D341Med (cell line): Measurements from ENCODE around the gene ACOX2.

Experiments
- DNase-seq: peaks from one replicate; pipeline ENCODE4 v3.0.0; 2012; ENCODE audit warnings: low spot score

Gene ACOX2

GRCh38 chr3:58508437-58508836 is 28.6 kb downstream of the ACOX2 start:
- no peak for DNase-seq

- no peak for DNase-seq
Observed at GRCh38 chr3:58507356-58508078, 29.5 kb downstream of the ACOX2 start.

- no peak for DNase-seq
Observed at GRCh38 chr3:58502872-58503271, 34.1 kb downstream of the ACOX2 start.

GRCh38 chr3:58497097-58497496 is 39.9 kb downstream of the ACOX2 start:
- DNase-seq = no peak

GRCh38 chr3:58496206-58496857 is 40.7 kb downstream of the ACOX2 start:
- DNase-seq = no peak

- DNase-seq = no peak
Observed at GRCh38 chr3:58495101-58495500, 41.9 kb downstream of the ACOX2 start.

- DNase-seq = no peak
Observed at GRCh38 chr3:58494107-58494506, 42.9 kb downstream of the ACOX2 start.

- DNase-seq = no peak
Observed at GRCh38 chr3:58492494-58492905, 44.5 kb downstream of the ACOX2 start.

GRCh38 chr3:58491506-58492402 is 45.2 kb downstream of the ACOX2 start, which contains the start of gene KCTD6:
Gene KCTD6 (plus strand): TSS chr3:58492096. CDS start chr3:58498756, 6,660 bp downstream.
- DNase-seq = peak; percentile 97

- DNase-seq = no peak
Observed at GRCh38 chr3:58490860-58491501, 46.0 kb downstream of the ACOX2 start.

GRCh38 chr3:58488967-58489366 is 48.0 kb downstream of the ACOX2 start:
- no peak for DNase-seq

GRCh38 chr3:58487140-58487886 is 49.7 kb downstream of the ACOX2 start:
- no peak for DNase-seq

- DNase-seq = no peak
Observed at GRCh38 chr3:58485801-58486435, 51.1 kb downstream of the ACOX2 start.

GRCh38 chr3:58484722-58485069 is 52.3 kb downstream of the ACOX2 start:
- DNase-seq = no peak

GRCh38 chr3:58484045-58484721 is 52.8 kb downstream of the ACOX2 start:
- no peak for DNase-seq

- DNase-seq = no peak
Observed at GRCh38 chr3:58482917-58483636, 53.9 kb downstream of the ACOX2 start.

GRCh38 chr3:58480309-58480708 is 56.7 kb downstream of the ACOX2 start:
- DNase-seq = no peak

GRCh38 chr3:58478781-58479180 is 58.2 kb downstream of the ACOX2 start:
- DNase-seq = no peak

GRCh38 chr3:58474967-58475578 is 61.9 kb downstream of the ACOX2 start:
- no peak for DNase-seq
